ENCODE measurements around the gene CHTF8. TPM values are rescaled to one million over a fixed set of nuclear protein-coding genes. Genes with fewer than 3 reads are reported as not detected.

Gene CHTF8
- total RNA-seq, 1 donor from 2014 or later: 136 TPM

- Histone ChIP-seq H3K27me3 (ENCODE audit: control insufficient read depth, insufficient read depth, low read length) (no peaks in the 10 kb centered on the region), H3K4me3 (ENCODE audit: low read depth, low read length) (no peak overlapping the region), H3K36me3 (ENCODE audit: control insufficient read depth, insufficient read depth, low read length) (no peaks in the 10 kb centered on the region)
- TF ChIP-seq, protein P1, sequence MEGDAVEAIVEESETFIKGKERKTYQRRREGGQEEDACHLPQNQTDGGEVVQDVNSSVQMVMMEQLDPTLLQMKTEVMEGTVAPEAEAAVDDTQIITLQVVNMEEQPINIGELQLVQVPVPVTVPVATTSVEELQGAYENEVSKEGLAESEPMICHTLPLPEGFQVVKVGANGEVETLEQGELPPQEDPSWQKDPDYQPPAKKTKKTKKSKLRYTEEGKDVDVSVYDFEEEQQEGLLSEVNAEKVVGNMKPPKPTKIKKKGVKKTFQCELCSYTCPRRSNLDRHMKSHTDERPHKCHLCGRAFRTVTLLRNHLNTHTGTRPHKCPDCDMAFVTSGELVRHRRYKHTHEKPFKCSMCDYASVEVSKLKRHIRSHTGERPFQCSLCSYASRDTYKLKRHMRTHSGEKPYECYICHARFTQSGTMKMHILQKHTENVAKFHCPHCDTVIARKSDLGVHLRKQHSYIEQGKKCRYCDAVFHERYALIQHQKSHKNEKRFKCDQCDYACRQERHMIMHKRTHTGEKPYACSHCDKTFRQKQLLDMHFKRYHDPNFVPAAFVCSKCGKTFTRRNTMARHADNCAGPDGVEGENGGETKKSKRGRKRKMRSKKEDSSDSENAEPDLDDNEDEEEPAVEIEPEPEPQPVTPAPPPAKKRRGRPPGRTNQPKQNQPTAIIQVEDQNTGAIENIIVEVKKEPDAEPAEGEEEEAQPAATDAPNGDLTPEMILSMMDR (IDR thresholded peaks at IDR 0.05; ENCODE audit: insufficient read depth, low read length, poor library complexity, severe bottlenecking): no peak
- DNase-seq (ENCODE audit: low read depth): no peak
Measured at GRCh38 chr16:69069504-69069903, 62.9 kb downstream of the CHTF8 start.

Other genes with a start within 250 kb of the CHTF8 start
- 0.75 and 0.82 TPM in 2 replicates for gene HAS3, start 26.9 kb downstream of the CHTF8 start, total RNA-seq
- gene UTP4, start 61 bp upstream of the CHTF8 start, total RNA-seq: 32.3 and 32.8 TPM in 2 replicates
- gene SNTB2, start 54.6 kb upstream of the CHTF8 start, total RNA-seq: 9.0 and 28.8 TPM in 2 replicates
- 38.1 and 42.2 TPM in 2 replicates for gene VPS4A, start 178.8 kb upstream of the CHTF8 start, total RNA-seq
- gene PDF, start 198.0 kb upstream of the CHTF8 start, total RNA-seq: 28.7 and 32.3 TPM in 2 replicates
- gene COG8, start 207.0 kb upstream of the CHTF8 start, total RNA-seq: 44.8 and 68.0 TPM in 2 replicates
- 26.5 and 26.6 TPM in 2 replicates for gene NIP7, start 207.2 kb upstream of the CHTF8 start, total RNA-seq
- not detected in 2 replicates for gene TMED6, start 219.2 kb upstream of the CHTF8 start, total RNA-seq

All from kidney epithelial cell (primary cell).